ENCODE data around the gene PELI2. TPM values are rescaled to one million over a fixed set of nuclear protein-coding genes. Genes with fewer than 3 reads are reported as not detected.

The PELI2 gene
- total RNA-seq, 1 donor = 14.1 TPM

DNA sequence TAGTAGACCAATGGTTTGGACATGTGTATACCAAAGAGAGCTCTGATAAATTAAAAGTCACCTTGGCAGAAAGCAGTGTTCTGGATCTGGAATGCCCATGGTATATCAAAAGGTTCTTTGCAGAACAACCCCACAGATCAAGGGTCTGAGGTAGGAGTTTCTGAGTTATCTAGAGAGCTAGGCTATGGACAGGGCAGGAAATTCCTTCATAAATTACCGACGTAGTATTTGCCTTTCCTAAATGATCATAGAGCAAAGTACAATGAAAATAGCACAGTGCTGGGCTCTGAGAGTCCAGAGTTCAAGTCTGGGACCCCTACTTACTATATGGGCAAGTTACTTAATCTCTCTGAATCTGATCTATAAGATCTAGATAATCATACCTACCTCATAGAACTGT is 35.3 kb upstream of the PELI2 start:
- H3K4me3 ChIP-seq (ENCODE audit: insufficient read depth, low read length) = no peak overlapping the region
- no peaks in the 10 kb centered on the region for H3K4me1 ChIP-seq (ENCODE audit: insufficient read depth, low read length)
- no peaks in the 10 kb centered on the region for H3K36me3 ChIP-seq (ENCODE audit: insufficient read depth, low read length)
- H3K79me2 ChIP-seq (ENCODE audit: insufficient read depth, low read length) = no peaks in the 10 kb centered on the region
- TF ChIP-seq, protein P1, sequence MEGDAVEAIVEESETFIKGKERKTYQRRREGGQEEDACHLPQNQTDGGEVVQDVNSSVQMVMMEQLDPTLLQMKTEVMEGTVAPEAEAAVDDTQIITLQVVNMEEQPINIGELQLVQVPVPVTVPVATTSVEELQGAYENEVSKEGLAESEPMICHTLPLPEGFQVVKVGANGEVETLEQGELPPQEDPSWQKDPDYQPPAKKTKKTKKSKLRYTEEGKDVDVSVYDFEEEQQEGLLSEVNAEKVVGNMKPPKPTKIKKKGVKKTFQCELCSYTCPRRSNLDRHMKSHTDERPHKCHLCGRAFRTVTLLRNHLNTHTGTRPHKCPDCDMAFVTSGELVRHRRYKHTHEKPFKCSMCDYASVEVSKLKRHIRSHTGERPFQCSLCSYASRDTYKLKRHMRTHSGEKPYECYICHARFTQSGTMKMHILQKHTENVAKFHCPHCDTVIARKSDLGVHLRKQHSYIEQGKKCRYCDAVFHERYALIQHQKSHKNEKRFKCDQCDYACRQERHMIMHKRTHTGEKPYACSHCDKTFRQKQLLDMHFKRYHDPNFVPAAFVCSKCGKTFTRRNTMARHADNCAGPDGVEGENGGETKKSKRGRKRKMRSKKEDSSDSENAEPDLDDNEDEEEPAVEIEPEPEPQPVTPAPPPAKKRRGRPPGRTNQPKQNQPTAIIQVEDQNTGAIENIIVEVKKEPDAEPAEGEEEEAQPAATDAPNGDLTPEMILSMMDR (IDR thresholded peaks at IDR 0.05; ENCODE audit: extremely low read depth, low read depth, low read length) = no peak
- H3K9me3 ChIP-seq (ENCODE audit: low read depth, low read length) = no peaks in the 10 kb centered on the region
- no peak overlapping the region for H2AFZ ChIP-seq (ENCODE audit: low read length)
- DNase-seq (ENCODE audit: insufficient read length, low spot score, missing footprints) = no peak
- H4K20me1 ChIP-seq (ENCODE audit: insufficient read depth, low read length) = no peaks in the 10 kb centered on the region
- H3K4me2 ChIP-seq (ENCODE audit: insufficient read depth, low read length) = no peak overlapping the region
- H3K27me3 ChIP-seq (ENCODE audit: insufficient read depth, low read length) = peaks cover 23% of the 10 kb centered on the region
- no peak overlapping the region for H3K27ac ChIP-seq (ENCODE audit: low read depth, low read length)

DNA sequence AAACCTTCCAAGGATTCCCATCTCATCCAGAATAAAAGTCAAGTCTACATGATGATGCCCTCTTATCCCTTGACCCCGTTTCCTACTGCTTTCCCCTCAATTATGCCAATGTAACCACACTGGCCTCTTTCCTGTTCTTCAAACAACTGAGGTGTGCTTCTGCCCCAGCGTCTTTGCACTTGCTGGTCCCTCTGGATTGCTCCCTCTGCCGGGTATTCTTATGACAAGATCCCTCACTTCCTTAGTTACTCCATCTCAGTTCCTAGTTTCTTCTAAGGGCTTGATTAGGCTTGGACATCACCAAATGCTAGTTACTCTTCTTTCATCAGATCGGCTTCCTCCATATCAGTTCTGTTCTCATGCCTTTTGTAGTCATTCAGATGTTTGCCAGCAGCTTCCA is 32.7 kb upstream of the PELI2 start:
- Histone ChIP-seq H2AFZ (ENCODE audit: low read length) (no peak overlapping the region), H3K27ac (ENCODE audit: low read depth, low read length) (no peak overlapping the region), H3K27me3 (ENCODE audit: insufficient read depth, low read length) (peaks cover 24% of the 10 kb centered on the region), H3K4me1 (ENCODE audit: insufficient read depth, low read length) (no peaks in the 10 kb centered on the region), H4K20me1 (ENCODE audit: insufficient read depth, low read length) (no peaks in the 10 kb centered on the region), H3K4me3 (ENCODE audit: insufficient read depth, low read length) (no peak overlapping the region), H3K36me3 (ENCODE audit: insufficient read depth, low read length) (no peaks in the 10 kb centered on the region), H3K4me2 (ENCODE audit: insufficient read depth, low read length) (no peak overlapping the region), H3K9me3 (ENCODE audit: low read depth, low read length) (no peaks in the 10 kb centered on the region), H3K79me2 (ENCODE audit: insufficient read depth, low read length) (no peaks in the 10 kb centered on the region)
- no peak for DNase-seq (ENCODE audit: insufficient read length, low spot score, missing footprints)
- TF ChIP-seq, protein P1 (IDR thresholded peaks at IDR 0.05; ENCODE audit: extremely low read depth, low read depth, low read length) = no peak

DNA sequence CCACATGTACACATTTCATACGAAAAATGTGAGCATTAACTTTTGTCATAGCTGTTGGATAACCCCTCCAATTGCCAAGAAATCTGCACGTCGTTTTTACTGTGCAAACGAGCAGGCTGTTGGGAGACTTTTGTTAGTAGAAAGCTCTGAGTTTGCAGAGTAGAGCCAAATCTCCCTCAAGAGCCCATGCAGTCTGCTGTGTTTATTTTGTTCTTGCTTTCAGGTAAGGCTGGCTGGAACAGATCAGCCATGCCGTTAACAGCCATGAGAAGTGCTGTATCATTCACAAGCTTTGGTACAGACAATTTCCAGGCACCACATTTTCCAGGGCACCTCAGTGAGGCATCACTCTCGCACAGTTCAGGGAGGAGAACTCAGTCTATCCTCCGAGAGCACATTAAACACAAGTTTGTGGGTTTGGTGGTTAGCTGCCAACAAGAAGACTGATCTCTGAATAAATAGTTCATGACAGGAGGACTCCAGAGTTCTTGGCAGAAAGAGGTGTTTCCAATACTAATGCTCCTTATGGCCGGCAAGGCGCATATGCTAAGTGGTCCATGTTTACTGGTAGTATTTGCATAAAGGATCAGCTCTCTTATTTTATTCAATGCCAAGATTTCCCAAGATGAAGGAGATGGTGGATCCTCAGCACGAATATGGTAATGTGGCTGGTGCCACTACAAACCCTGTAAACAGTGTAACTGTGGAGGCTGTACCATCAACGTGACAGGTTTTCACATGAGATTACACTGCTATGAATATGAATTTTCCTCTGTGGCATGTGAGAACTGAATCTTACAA is 30.3 kb upstream of the PELI2 start:
- Histone ChIP-seq H3K9me3 (ENCODE audit: low read depth, low read length) (no peaks in the 10 kb centered on the region), H3K79me2 (ENCODE audit: insufficient read depth, low read length) (no peaks in the 10 kb centered on the region), H3K4me3 (ENCODE audit: insufficient read depth, low read length) (no peak overlapping the region), H3K27me3 (ENCODE audit: insufficient read depth, low read length) (peaks cover 17% of the 10 kb centered on the region), H3K4me2 (ENCODE audit: insufficient read depth, low read length) (no peak overlapping the region), H3K4me1 (ENCODE audit: insufficient read depth, low read length) (no peaks in the 10 kb centered on the region), H4K20me1 (ENCODE audit: insufficient read depth, low read length) (no peaks in the 10 kb centered on the region), H3K27ac (ENCODE audit: low read depth, low read length) (no peak overlapping the region), H2AFZ (ENCODE audit: low read length) (no peak overlapping the region), H3K36me3 (ENCODE audit: insufficient read depth, low read length) (no peaks in the 10 kb centered on the region)
- DNase-seq (ENCODE audit: insufficient read length, low spot score, missing footprints) = no peak
- TF ChIP-seq, protein P1 (IDR thresholded peaks at IDR 0.05; ENCODE audit: extremely low read depth, low read depth, low read length) = no peak

DNA sequence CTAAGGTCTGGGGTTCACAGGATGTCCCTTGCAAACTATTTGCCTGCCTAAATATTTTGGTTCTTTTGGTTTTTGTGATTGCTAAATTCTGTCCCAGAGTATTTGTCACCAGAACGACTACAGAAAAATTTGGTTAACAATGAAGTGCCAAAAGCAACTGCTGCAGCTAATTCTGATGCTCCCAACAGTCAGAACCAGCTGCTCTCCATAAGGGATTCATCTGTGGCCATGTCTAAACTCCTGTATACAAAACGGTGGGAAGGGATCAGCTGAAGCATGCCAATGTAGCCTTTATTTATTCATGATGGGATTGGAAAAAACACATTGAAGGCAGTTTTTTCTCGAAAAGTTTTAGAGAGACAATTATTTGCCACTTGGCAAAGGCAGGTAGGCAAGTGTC is 29.3 kb upstream of the PELI2 start:
- peaks cover 12% of the 10 kb centered on the region for H3K27me3 ChIP-seq (ENCODE audit: insufficient read depth, low read length)
- H3K4me2 ChIP-seq (ENCODE audit: insufficient read depth, low read length) = no peak overlapping the region
- H2AFZ ChIP-seq (ENCODE audit: low read length) = no peak overlapping the region
- H3K9me3 ChIP-seq (ENCODE audit: low read depth, low read length) = no peaks in the 10 kb centered on the region
- H3K36me3 ChIP-seq (ENCODE audit: insufficient read depth, low read length) = no peaks in the 10 kb centered on the region
- no peaks in the 10 kb centered on the region for H3K79me2 ChIP-seq (ENCODE audit: insufficient read depth, low read length)
- no peaks in the 10 kb centered on the region for H3K4me1 ChIP-seq (ENCODE audit: insufficient read depth, low read length)
- no peak overlapping the region for H3K27ac ChIP-seq (ENCODE audit: low read depth, low read length)
- no peak for DNase-seq (ENCODE audit: insufficient read length, low spot score, missing footprints)
- TF ChIP-seq, protein P1 (IDR thresholded peaks at IDR 0.05; ENCODE audit: extremely low read depth, low read depth, low read length) = no peak
- no peak overlapping the region for H3K4me3 ChIP-seq (ENCODE audit: insufficient read depth, low read length)
- H4K20me1 ChIP-seq (ENCODE audit: insufficient read depth, low read length) = no peaks in the 10 kb centered on the region

Data from osteoblast (primary cell).